ENCODE measurements around the gene GREB1.

The GREB1 gene

GRCh38 chr2:11681722-11682589 is 148.1 kb downstream of the GREB1 start:
- no peaks in the 10 kb centered on the region for H3K36me3 ChIP-seq
- H3K4me1 ChIP-seq (ENCODE audit: control insufficient read depth in 1 of 2, insufficient read depth in 1 of 2, low read depth in 1 of 2, low read length in 1 of 2) = no peaks in the 10 kb centered on the region
- H3K4me3 ChIP-seq (ENCODE audit: low read depth in 1 of 2, low read length in 1 of 2) = no peak overlapping the region
- no peak overlapping the region for H3K27ac ChIP-seq
- no peaks in the 10 kb centered on the region for H3K9me3 ChIP-seq
- H3K27me3 ChIP-seq = peaks cover 69% of the 10 kb centered on the region
- TF ChIP-seq CTCF (IDR thresholded peaks at IDR 0.05) = peak; percentile 56

- TF ChIP-seq CTCF (IDR thresholded peaks at IDR 0.05) = no peak
Observed at GRCh38 chr2:11682590-11682915, 148.7 kb downstream of the GREB1 start.

GRCh38 chr2:11683476-11683875 is 149.6 kb downstream of the GREB1 start:
- TF ChIP-seq CTCF (IDR thresholded peaks at IDR 0.05) = no peak
- H3K27ac ChIP-seq = no peak overlapping the region
- H3K36me3 ChIP-seq = no peaks in the 10 kb centered on the region
- no peaks in the 10 kb centered on the region for H3K9me3 ChIP-seq
- peaks cover 5 to 6% of the 10 kb centered on the region in 2 experiments for H3K4me1 ChIP-seq (ENCODE audit: control insufficient read depth in 1 of 2, insufficient read depth in 1 of 2, low read depth in 1 of 2, low read length in 1 of 2)
- H3K27me3 ChIP-seq = peaks cover 54% of the 10 kb centered on the region
- H3K4me3 ChIP-seq (ENCODE audit: low read depth in 1 of 2, low read length in 1 of 2) = no peak overlapping the region

More at GRCh38 chr2:11682590-11682915, 148.7 kb downstream of the GREB1 start:
- H3K4me3 ChIP-seq (ENCODE audit: low read depth in 1 of 2, low read length in 1 of 2) = no peak overlapping the region
- H3K27me3 ChIP-seq = peaks cover 63% of the 10 kb centered on the region
- no peaks in the 10 kb centered on the region for H3K36me3 ChIP-seq
- H3K9me3 ChIP-seq = no peaks in the 10 kb centered on the region
- H3K4me1 ChIP-seq (ENCODE audit: control insufficient read depth in 1 of 2, insufficient read depth in 1 of 2, low read depth in 1 of 2, low read length in 1 of 2) = no peaks in the 10 kb centered on the region
- H3K27ac ChIP-seq = no peak overlapping the region

- no peaks in the 10 kb centered on the region for H3K36me3 ChIP-seq
- H3K4me1 ChIP-seq (ENCODE audit: control insufficient read depth in 1 of 2, insufficient read depth in 1 of 2, low read depth in 1 of 2, low read length in 1 of 2) = peaks cover 10% of the 10 kb centered on the region in 2 experiments
- no peaks in the 10 kb centered on the region for H3K9me3 ChIP-seq
- H3K27me3 ChIP-seq = peaks cover 49% of the 10 kb centered on the region
- no peak for TF ChIP-seq CTCF (IDR thresholded peaks at IDR 0.05)
- H3K4me3 ChIP-seq (ENCODE audit: low read depth in 1 of 2, low read length in 1 of 2) = no peak overlapping the region
- no peak overlapping the region for H3K27ac ChIP-seq
Observed at GRCh38 chr2:11683966-11684365, 150.1 kb downstream of the GREB1 start.

- no peaks in the 10 kb centered on the region for H3K36me3 ChIP-seq
Observed at GRCh38 chr2:11684894-11685460, 151.1 kb downstream of the GREB1 start.

More at GRCh38 chr2:11684894-11685460, 151.1 kb downstream of the GREB1 start:
- Histone ChIP-seq H3K27ac (no peak overlapping the region), H3K4me3 (ENCODE audit: low read depth in 1 of 2, low read length in 1 of 2) (no peak overlapping the region), H3K4me1 (ENCODE audit: control insufficient read depth in 1 of 2, insufficient read depth in 1 of 2, low read depth in 1 of 2, low read length in 1 of 2) (peaks cover 10 to 12% of the 10 kb centered on the region in 2 experiments), H3K27me3 (peaks cover 41% of the 10 kb centered on the region), H3K9me3 (no peaks in the 10 kb centered on the region)
- no peak for TF ChIP-seq CTCF (IDR thresholded peaks at IDR 0.05)
